Measurements from ENCODE around the gene CUEDC1. TPM values are rescaled to one million over a fixed set of nuclear protein-coding genes. Genes with fewer than 3 reads are reported as not detected.
"Not testable (repeated sequence)": the region's sequence is repeated elsewhere in the genome, so short reads cannot be mapped to it uniquely, and the experiment has no call there.

The CUEDC1 gene
- total RNA-seq, 3 donors from 2014 or later = 13.0 to 18.0 (median 14.5) TPM

GRCh38 chr17:57852092-57852954 lies 102.9 kb downstream of the CUEDC1 start:
- H3K4me3 ChIP-seq = no peak overlapping the region

GRCh38 chr17:57849874-57850754 lies 105.1 kb downstream of the CUEDC1 start, which contains the start of gene MRPS23:
MRPS23 (minus strand) TSS chr17:57850044; CDS start chr17:57850010, 34 bp downstream.
- peak within 1 kb of the TSS; percentile 78 to 98 (median 90) for H3K4me3 ChIP-seq
- H3K4me1 ChIP-seq = peaks cover 0 to 9% of the 10 kb centered on the region in 2 donors
- TF ChIP-seq CTCF (IDR thresholded peaks at IDR 0.05) (peak in 1 of 3 donors; percentile 13), POLR2AphosphoS5 (IDR thresholded peaks at IDR 0.05) (peak; percentile 92 to 98 (median 97)), POLR2A (IDR thresholded peaks at IDR 0.05) (peak; percentile 76)
- no peaks in the 10 kb centered on the region for H3K9me3 ChIP-seq
- DNase-seq (ENCODE audit: low spot score in 2 of 2) = peak; percentile 98
- intact Hi-C loops (cut with DNase I; ENCODE audit: low total_unique reads) = no loop called here
- no peaks in the 10 kb centered on the region for H3K36me3 ChIP-seq
- H3K27ac ChIP-seq = peak within 1 kb of the TSS; percentile 90 to 96
- H3K27me3 ChIP-seq = no peaks in the 10 kb centered on the region

More at GRCh38 chr17:57852092-57852954, 102.9 kb downstream of the CUEDC1 start:
- Histone ChIP-seq H3K36me3 (no peaks in the 10 kb centered on the region), H3K27ac (peak overlapping the region in 1 of 2 donors; percentile 73), H3K27me3 (no peaks in the 10 kb centered on the region), H3K9me3 (no peaks in the 10 kb centered on the region), H3K4me1 (peaks cover 0 to 9% of the 10 kb centered on the region in 2 donors)
- DNase-seq (ENCODE audit: low spot score in 2 of 2) = no peak
- intact Hi-C loops (cut with DNase I; ENCODE audit: low total_unique reads) = no loop called here
- TF ChIP-seq POLR2A (IDR thresholded peaks at IDR 0.05) (no peak), CTCF (IDR thresholded peaks at IDR 0.05) (no peak), POLR2AphosphoS5 (IDR thresholded peaks at IDR 0.05) (no peak)

- H3K4me1 ChIP-seq = peaks cover 0 to 9% of the 10 kb centered on the region in 2 donors
- H3K27me3 ChIP-seq = no peaks in the 10 kb centered on the region
- H3K36me3 ChIP-seq = no peaks in the 10 kb centered on the region
- no peak for TF ChIP-seq POLR2AphosphoS5 (IDR thresholded peaks at IDR 0.05)
- TF ChIP-seq POLR2A (IDR thresholded peaks at IDR 0.05) = no peak
- no peak for TF ChIP-seq CTCF (IDR thresholded peaks at IDR 0.05)
- no peak for DNase-seq (ENCODE audit: low spot score in 2 of 2)
- H3K27ac ChIP-seq = peak overlapping the region; percentile 90 to 96
- H3K4me3 ChIP-seq = peak overlapping the region; percentile 78 to 98 (median 90)
- H3K9me3 ChIP-seq = no peaks in the 10 kb centered on the region
- intact Hi-C loops (cut with DNase I; ENCODE audit: low total_unique reads) = no loop called here
These were observed 105.9 kb downstream of the CUEDC1 start for GRCh38 chr17:57849163-57849873.

- not testable (repeated sequence) for H3K36me3 ChIP-seq, H3K4me3 ChIP-seq
These were observed 108.9 kb downstream of the CUEDC1 start for GRCh38 chr17:57846056-57846945.

More at GRCh38 chr17:57846056-57846945, 108.9 kb downstream of the CUEDC1 start:
- H3K4me1 ChIP-seq; DNase-seq (ENCODE audit: low spot score in 2 of 2); intact Hi-C loops (cut with DNase I; ENCODE audit: low total_unique reads); H3K27me3 ChIP-seq; H3K9me3 ChIP-seq; H3K27ac ChIP-seq: not testable (repeated sequence)
